ENCODE results near the gene ABCC5. TPM values are rescaled to one million over a fixed set of nuclear protein-coding genes. Genes with fewer than 3 reads are reported as not detected.

ABCC5 gene
- total RNA-seq, 1 donor from 2014 or later = 61.2 TPM

DNA sequence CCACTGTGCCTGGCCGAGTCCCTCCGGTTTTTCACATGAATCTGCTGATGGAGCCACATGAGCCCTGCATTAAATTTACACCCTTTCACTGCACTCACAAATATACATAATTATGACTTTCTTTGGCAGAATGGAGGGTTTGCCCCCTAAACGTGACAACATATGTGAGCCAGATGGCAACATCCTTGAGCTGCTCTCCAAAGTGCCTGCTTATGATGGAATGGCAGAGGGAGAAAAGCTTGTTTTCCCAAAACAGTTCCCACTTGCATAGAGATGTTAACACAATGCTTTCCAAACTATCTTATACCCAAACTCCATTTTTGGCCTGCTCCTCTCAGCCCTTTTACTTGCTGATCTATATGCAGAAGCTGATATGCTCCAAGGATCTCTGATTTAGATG is 54.9 kb downstream of the ABCC5 start:
- no peaks in the 10 kb centered on the region for H3K9me3 Mint-ChIP-seq
- no peaks in the 10 kb centered on the region for H3K27me3 Mint-ChIP-seq
- no peak overlapping the region for H3K27ac Mint-ChIP-seq
- DNase-seq (ENCODE audit: extremely low spot score, unreplicated experiment) = no peak
- peaks cover 12% of the 10 kb centered on the region for H3K4me1 Mint-ChIP-seq (ENCODE audit: unreplicated experiment)
- no peak overlapping the region for H3K4me3 Mint-ChIP-seq
- no peak for TF ChIP-seq CTCF (conservative IDR thresholded peaks at IDR 0.05)
- peaks cover 24% of the 10 kb centered on the region for H3K36me3 Mint-ChIP-seq

DNA sequence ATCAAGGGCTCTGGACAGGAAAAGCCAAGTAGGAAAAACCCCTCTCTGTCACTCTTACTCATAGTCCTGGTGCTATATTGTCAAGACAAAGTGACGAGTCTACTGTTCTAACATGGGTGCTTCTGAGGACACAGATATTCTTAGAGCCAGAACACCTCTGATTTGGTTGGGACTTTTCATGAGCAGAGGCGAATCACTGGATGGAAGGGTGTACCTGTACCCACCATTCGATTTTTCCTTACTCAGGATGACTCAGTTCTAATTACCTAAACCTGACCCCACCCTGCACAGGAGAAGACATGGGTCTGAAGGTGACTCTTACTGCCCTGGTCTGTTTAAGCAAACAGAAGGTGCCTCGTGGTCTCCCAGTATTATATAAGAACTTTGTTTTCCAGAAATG is 58.5 kb downstream of the ABCC5 start:
- TF ChIP-seq CTCF (conservative IDR thresholded peaks at IDR 0.05) = no peak
- H3K27ac Mint-ChIP-seq = peak overlapping the region; percentile 83
- no peaks in the 10 kb centered on the region for H3K27me3 Mint-ChIP-seq
- H3K9me3 Mint-ChIP-seq = no peaks in the 10 kb centered on the region
- H3K4me3 Mint-ChIP-seq = no peak overlapping the region
- H3K4me1 Mint-ChIP-seq (ENCODE audit: unreplicated experiment) = no peaks in the 10 kb centered on the region
- H3K36me3 Mint-ChIP-seq = peaks cover 23% of the 10 kb centered on the region
- DNase-seq (ENCODE audit: extremely low spot score, unreplicated experiment) = no peak

GRCh38 chr3:183958775-183959174 is 58.9 kb downstream of the ABCC5 start:
- DNase-seq (ENCODE audit: extremely low spot score, unreplicated experiment) = no peak
- TF ChIP-seq CTCF (conservative IDR thresholded peaks at IDR 0.05) = no peak
- Mint-ChIP-seq H3K27ac (peak overlapping the region; percentile 83), H3K9me3 (no peaks in the 10 kb centered on the region), H3K36me3 (peaks cover 19% of the 10 kb centered on the region), H3K4me3 (no peak overlapping the region), H3K4me1 (ENCODE audit: unreplicated experiment) (no peaks in the 10 kb centered on the region), H3K27me3 (no peaks in the 10 kb centered on the region)

DNA sequence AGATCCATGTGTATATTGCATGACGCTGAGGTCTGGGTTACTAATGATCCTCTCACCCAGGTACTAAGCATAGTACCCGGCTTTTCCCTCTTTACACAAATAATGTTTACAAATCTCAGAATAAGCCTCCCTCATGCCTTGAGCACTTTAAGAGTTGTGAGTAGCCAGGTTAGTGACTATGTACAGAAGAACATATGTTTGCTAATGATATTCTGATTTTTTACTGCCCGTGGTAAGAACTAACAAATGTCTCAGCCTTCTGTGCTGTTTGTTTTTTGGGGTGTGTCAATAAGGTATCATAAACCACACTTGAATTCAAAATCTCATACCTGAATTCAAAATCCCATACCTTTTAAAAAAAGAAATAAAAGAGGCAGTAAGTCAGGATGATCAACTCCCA is 59.5 kb downstream of the ABCC5 start:
- Mint-ChIP-seq H3K4me1 (ENCODE audit: unreplicated experiment) (no peaks in the 10 kb centered on the region), H3K27ac (no peak overlapping the region), H3K9me3 (no peaks in the 10 kb centered on the region)

DNA sequence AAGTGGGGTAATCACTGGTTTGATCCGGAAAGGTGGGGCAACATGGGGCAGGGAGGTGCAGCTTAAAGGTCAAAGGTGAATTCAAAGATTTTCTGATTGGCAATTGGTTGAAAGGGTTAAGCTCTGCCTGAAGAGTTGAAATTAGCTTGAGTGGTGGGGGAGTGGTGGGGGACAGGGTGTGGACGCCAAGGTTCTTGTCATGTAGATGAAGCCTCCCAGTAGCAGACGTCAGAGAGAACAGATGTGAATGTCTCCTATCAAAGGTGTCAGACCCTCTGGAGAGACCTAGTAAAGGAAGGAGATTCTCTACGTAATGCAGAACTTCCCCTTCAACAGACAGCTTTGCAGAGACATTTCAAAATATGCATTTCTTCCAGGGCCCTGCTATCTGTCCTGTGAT is 62.8 kb downstream of the ABCC5 start:
- no peak overlapping the region for H3K27ac Mint-ChIP-seq
- DNase-seq (ENCODE audit: extremely low spot score, unreplicated experiment) = no peak
- H3K27me3 Mint-ChIP-seq = no peaks in the 10 kb centered on the region
- H3K9me3 Mint-ChIP-seq = no peaks in the 10 kb centered on the region
- no peak for TF ChIP-seq CTCF (conservative IDR thresholded peaks at IDR 0.05)
- H3K4me1 Mint-ChIP-seq (ENCODE audit: unreplicated experiment) = no peaks in the 10 kb centered on the region
- no peak overlapping the region for H3K4me3 Mint-ChIP-seq
- peaks cover 26% of the 10 kb centered on the region for H3K36me3 Mint-ChIP-seq

More for the DNA sequence above, 59.5 kb downstream of the ABCC5 start:
- Mint-ChIP-seq H3K36me3 (peaks cover 23% of the 10 kb centered on the region), H3K4me3 (no peak overlapping the region), H3K27me3 (no peaks in the 10 kb centered on the region)
- no peak for DNase-seq (ENCODE audit: extremely low spot score, unreplicated experiment)
- no peak for TF ChIP-seq CTCF (conservative IDR thresholded peaks at IDR 0.05)

- no peaks in the 10 kb centered on the region for H3K9me3 Mint-ChIP-seq
- DNase-seq (ENCODE audit: extremely low spot score, unreplicated experiment) = no peak
- TF ChIP-seq CTCF (conservative IDR thresholded peaks at IDR 0.05) = no peak
- peaks cover 32% of the 10 kb centered on the region for H3K36me3 Mint-ChIP-seq
- H3K4me1 Mint-ChIP-seq (ENCODE audit: unreplicated experiment) = no peaks in the 10 kb centered on the region
- H3K27ac Mint-ChIP-seq = no peak overlapping the region
- H3K27me3 Mint-ChIP-seq = no peaks in the 10 kb centered on the region
- no peak overlapping the region for H3K4me3 Mint-ChIP-seq
Measured at GRCh38 chr3:183953471-183954070, 64.1 kb downstream of the ABCC5 start.
